H1 (cell line): ENCODE data around the gene RAD18. TPM values are rescaled to one million over a fixed set of nuclear protein-coding genes. Genes with fewer than 3 reads are reported as not detected.

Experiments used
- CTCF ChIA-PET: fragments of 300-600 bp; sonication (Branson Sonifier 250); formaldehyde crosslinking; loops from one replicate; lab custom pipeline; 2021; ENCODE audit not compliant: partially characterized antibody; lab: Charles Lee
- POLR2A ChIA-PET: fragments of 300-600 bp; sonication (Branson Sonifier 250); formaldehyde crosslinking; loops from one replicate; lab custom pipeline; 2021; ENCODE audit warnings: inconsistent platforms; ENCODE audit not compliant: partially characterized antibody; lab: Charles Lee
- DNase-seq, 2 experiments: peaks; one replicate each; pipeline versions ENCODE4 v3.0.0 to v3.0.0-alpha.2; 2010 to 2022; ENCODE audit warnings: low spot score in 2 of 2, low read depth in 1 of 2, mixed read lengths in 1 of 2
- FAIRE-seq: peaks from 2 replicates; lab custom pipeline; 2011; peaks lifted over from hg19 to GRCh38; lab: Jason Lieb, UNC
- H2AFZ ChIP-seq: 2 replicates; pipeline ENCODE4 v1.8.1; 2012; ENCODE audit warnings: low read length, inconsistent platforms
- H2AK5ac ChIP-seq: 2 replicates; pipeline ENCODE4 v1.6.1; 2013; ENCODE audit warnings: low read depth, low read length
- H2BK120ac ChIP-seq: replicated peaks from 2 replicates; pipeline ENCODE3; 2013; ENCODE audit warnings: low read depth, low read length, inconsistent platforms
- H2BK12ac ChIP-seq: 2 replicates; pipeline ENCODE4 v1.6.1; 2013; ENCODE audit warnings: low read depth, low read length
- H2BK15ac ChIP-seq: 2 replicates; pipeline ENCODE4 v1.6.1; 2013; ENCODE audit warnings: low read length
- H2BK20ac ChIP-seq: 2 replicates; pipeline ENCODE4 v1.6.1; 2013; ENCODE audit warnings: low read length
- H2BK5ac ChIP-seq: 2 replicates; pipeline ENCODE4 v1.6.1; 2013; ENCODE audit warnings: low read depth, low read length
- H3K14ac ChIP-seq: 2 replicates; pipeline ENCODE4 v1.6.1; 2013; ENCODE audit warnings: inconsistent platforms; ENCODE audit not compliant: insufficient read length
- H3K18ac ChIP-seq: 2 replicates; pipeline ENCODE4 v1.6.1; 2013; ENCODE audit warnings: low read length; ENCODE audit errors: extremely low read depth
- H3K23ac ChIP-seq: 2 replicates; pipeline ENCODE4 v1.6.1; 2013; ENCODE audit warnings: inconsistent platforms; ENCODE audit not compliant: insufficient read length
- H3K23me2 ChIP-seq: 2 replicates; pipeline ENCODE4 v1.6.1; 2013; ENCODE audit warnings: low read depth, low read length
- H3K27ac ChIP-seq: 2 replicates; pipeline ENCODE4 v1.6.1; 2011; ENCODE audit warnings: low read depth, low read length, inconsistent platforms
- H3K27me3 ChIP-seq, 4 experiments: replicated peaks in 1 of 4; 1 replicate in 1 of 4; 2 replicates in 3 of 4; pipeline versions ENCODE4 v1.6.1 to v1.8.1; 2011 to 2013; ENCODE audit warnings: low read length in 3 of 4, mild to moderate bottlenecking in 3 of 4, inconsistent platforms in 2 of 4, mixed read lengths in 2 of 4, moderate library complexity in 1 of 4; ENCODE audit not compliant: control insufficient read depth in 3 of 4, insufficient read depth in 3 of 4; ENCODE audit errors: extremely low read depth in 1 of 4
- H3K36me3 ChIP-seq, 4 experiments: 2 replicates each; pipeline versions ENCODE4 v1.6.1 to v1.8.1; 2011 to 2013; ENCODE audit warnings: mild to moderate bottlenecking in 4 of 4, low read length in 3 of 4, moderate library complexity in 2 of 4, control low read depth in 1 of 4, inconsistent platforms in 1 of 4; ENCODE audit not compliant: insufficient read depth in 4 of 4, control insufficient read depth in 2 of 4
- H3K4ac ChIP-seq: replicated peaks from 2 replicates; pipeline ENCODE3; 2013; ENCODE audit warnings: low read length, low read depth, mixed read lengths, inconsistent platforms; ENCODE audit not compliant: insufficient read length
- H3K4me1 ChIP-seq, 4 experiments: replicated peaks in 1 of 4; 1 replicate in 1 of 4; 2 replicates in 3 of 4; pipeline versions ENCODE4 v1.6.1 to v1.8.1; 2011 to 2013; ENCODE audit warnings: low read length in 3 of 4, inconsistent platforms in 2 of 4, mixed read lengths in 1 of 4; ENCODE audit not compliant: insufficient read depth in 4 of 4, control insufficient read depth in 3 of 4
- H3K4me2 ChIP-seq, 2 experiments: 2 replicates each; pipeline versions ENCODE4 v1.6.1 to v1.8.1; 2011 to 2013; ENCODE audit warnings: low read depth in 2 of 2, low read length in 2 of 2, control low read depth in 1 of 2, inconsistent platforms in 1 of 2, mild to moderate bottlenecking in 1 of 2; ENCODE audit not compliant: insufficient read depth in 1 of 2
- H3K4me3 ChIP-seq, 4 experiments: fragments of 200-600, 300-600 bp in 1 of 4; sonication (generic), shearing (Covaris generic), sonication (Bioruptor Twin) in 1 of 4; 2 replicates each; pipeline versions ENCODE4 v1.5.1 to v1.8.1; 2011 to 2016; ENCODE audit warnings: low read length in 4 of 4, low read depth in 3 of 4, control low read depth in 2 of 4, inconsistent platforms in 2 of 4, mild to moderate bottlenecking in 2 of 4, mixed read lengths in 1 of 4, moderate library complexity in 1 of 4; ENCODE audit not compliant: insufficient read depth in 2 of 4; ENCODE audit errors: extremely low read depth in 1 of 4
- H3K56ac ChIP-seq: replicated peaks from 2 replicates; pipeline ENCODE3; 2013; ENCODE audit warnings: low read depth, mild to moderate bottlenecking, mixed read lengths, low read length, inconsistent platforms; ENCODE audit not compliant: insufficient read length
- H3K79me1 ChIP-seq: 2 replicates; pipeline ENCODE4 v1.6.1; 2013; ENCODE audit warnings: low read depth, low read length, control low read depth
- H3K79me2 ChIP-seq, 2 experiments: 2 replicates each; pipeline versions ENCODE4 v1.6.1 to v1.8.1; 2012 to 2013; ENCODE audit warnings: low read length in 2 of 2, mild to moderate bottlenecking in 2 of 2, inconsistent platforms in 1 of 2; ENCODE audit not compliant: insufficient read depth in 2 of 2, control insufficient read depth in 1 of 2
- H3K9ac ChIP-seq, 4 experiments: replicated peaks in 1 of 4; 1 replicate in 1 of 4; 2 replicates in 3 of 4; pipeline versions ENCODE4 v1.6.1 to v1.8.1; 2011 to 2013; ENCODE audit warnings: low read depth in 3 of 4, low read length in 3 of 4, control low read depth in 2 of 4, mild to moderate bottlenecking in 2 of 4, moderate library complexity in 2 of 4, inconsistent platforms in 1 of 4; ENCODE audit errors: extremely low read depth in 1 of 4
- H3K9me3 ChIP-seq, 2 experiments: 2 replicates each; pipeline versions ENCODE4 v1.6.1 to v1.8.1; 2012 to 2013; ENCODE audit warnings: mild to moderate bottlenecking in 2 of 2, moderate library complexity in 2 of 2, control low read depth in 1 of 2, inconsistent platforms in 1 of 2, low read depth in 1 of 2, low read length in 1 of 2, mixed read lengths in 1 of 2; ENCODE audit not compliant: insufficient read depth in 2 of 2
- H4K20me1 ChIP-seq, 2 experiments: replicated peaks in 1 of 2; 2 replicates each; pipeline versions ENCODE3 to v1.8.1; 2011 to 2013; ENCODE audit warnings: inconsistent platforms in 2 of 2, low read length in 2 of 2, mild to moderate bottlenecking in 1 of 2; ENCODE audit not compliant: insufficient read depth in 2 of 2, control insufficient read depth in 1 of 2
- H4K5ac ChIP-seq: 2 replicates; pipeline ENCODE4 v1.6.1; 2013; ENCODE audit warnings: low read length, low read depth, mixed read lengths, inconsistent platforms; ENCODE audit not compliant: insufficient read length
- H4K8ac ChIP-seq: 2 replicates; pipeline ENCODE4 v1.8.0; 2013; ENCODE audit warnings: mild to moderate bottlenecking, moderate library complexity, low read length, inconsistent platforms; ENCODE audit not compliant: insufficient read depth; ENCODE audit errors: extremely low read depth
- H4K91ac ChIP-seq: replicated peaks from 2 replicates; pipeline ENCODE3; 2013; ENCODE audit warnings: low read length, mixed read lengths, inconsistent platforms; ENCODE audit not compliant: insufficient read length
- CEBPB ChIP-seq: IDR thresholded peaks from 2 replicates; pipeline ENCODE4 v1.6.1; 2012; ENCODE audit warnings: low read depth, low read length
- HDAC6 ChIP-seq: IDR thresholded peaks from one replicate; pipeline ENCODE4 v1.7.1; 2012; ENCODE audit warnings: low read depth, mild to moderate bottlenecking, inconsistent platforms, low read length, moderate library complexity
- JUND ChIP-seq: IDR thresholded peaks from 2 replicates; pipeline ENCODE4 v1.6.1; 2011; ENCODE audit warnings: mild to moderate bottlenecking, improper control_type of control experiment, low read length
- SUZ12 ChIP-seq: fragments of 200-600 bp; sonication (generic); IDR thresholded peaks from 2 replicates; pipeline ENCODE4 v1.6.1; 2012; ENCODE audit warnings: mild to moderate bottlenecking, inconsistent platforms, low read length, moderate library complexity, mixed read lengths
- WGBS, 2 experiments: shearing (Covaris generic) in 1 of 2; methylation state at CpG; one replicate each; pipeline versions ENCODE4 v1.1.6 to v1.1.7; 2013 to 2015; ENCODE audit warnings: low lambda C conversion rate in 2 of 2, mixed read lengths in 2 of 2, inconsistent platforms in 1 of 2, low coverage in 1 of 2, missing lambda C conversion rate in 1 of 2; ENCODE audit not compliant: insufficient replicate concordance in 2 of 2, insufficient coverage in 1 of 2, insufficient read length in 1 of 2; ENCODE audit errors: extremely low coverage in 1 of 2, missing lambda C conversion rate in 1 of 2; 5-methylcytosine and 5-hydroxymethylcytosine counted together
- polyA plus RNA-seq, 7 experiments: library from polyadenylated mRNA; depleted of rRNA in 3 of 7; stranded (reverse) in 5 of 7; unstranded in 2 of 7; fragments of >200 nt in 5 of 7; fragments of 200-250 nt in 2 of 7; gene quantifications; 1 replicate in 5 of 7; 2 replicates in 1 of 7; 4 replicates in 1 of 7; pipeline versions ENCODE4 v1.2.1 to v1.2.3, GENCODE V29; 2011 to 2013; ENCODE audit warnings: missing spikeins in 2 of 7, mixed read lengths in 2 of 7
- total RNA-seq: library from RNA; stranded (reverse); fragmentation: NEBNext Ultra II Directional; extraction: Animal tissue kit (Norgen Biotek cat#: 25700); gene quantifications from 2 replicates; pipeline ENCODE4 v1.2.1, GENCODE V29; 2021

The RAD18 gene
- total and polyA plus RNA-seq, 2 of the 8 experiments (the other 6 are each of a cell fraction or from before 2014, with no cell fraction given), result 13.0 to 23.2 TPM

- Histone ChIP-seq H3K18ac (no peak overlapping the region), H2BK120ac (no peak overlapping the region), H3K4ac (no peak overlapping the region), H4K20me1 (no peaks in the 10 kb centered on the region), H2AFZ (no peak overlapping the region), H3K9ac (no peak overlapping the region), H3K79me2 (no peaks in the 10 kb centered on the region), H3K4me2 (peak overlapping the region; percentile 10 to 23; a peak in 2 of 4 replicates), H3K56ac (no peak overlapping the region), H2BK20ac (no peak overlapping the region; the same call in 1 of the 2 replicates), H2BK15ac (no peak overlapping the region), H3K23me2 (no peaks in the 10 kb centered on the region), H3K27ac (no peak overlapping the region), H3K27me3 (no peaks in the 10 kb centered on the region), H3K4me3 (no peak overlapping the region), H3K36me3 (no peaks in the 10 kb centered on the region; a peak in 1 of 8 replicates), H3K14ac (no peak overlapping the region)
- DNase-seq, result no peak
- TF ChIP-seq CEBPB, result no peak
- TF ChIP-seq SUZ12, result no peak
- peak; percentile 73 for TF ChIP-seq JUND
- no peak for TF ChIP-seq HDAC6
- TF ChIP-seq, all 59 proteins: peak for 1
- Histone ChIP-seq H4K91ac (no peak overlapping the region), H4K5ac (peak overlapping the region; percentile 32), H2BK12ac (no peak overlapping the region), H4K8ac (no peak overlapping the region), H3K4me1 (peaks cover 1 to 4% (median 2%) of the 10 kb centered on the region in 4 experiments; a peak in 4 of 7 replicates), H2BK5ac (no peak overlapping the region), H2AK5ac (no peak overlapping the region), H3K9me3 (no peaks in the 10 kb centered on the region), H3K23ac (no peak overlapping the region), H3K79me1 (no peaks in the 10 kb centered on the region)
- no peak for FAIRE-seq
- WGBS, 2 experiments, result 61% methylated on average over 2 of the region's 2 CpGs; no CpG with 5 or more reads in 1 of the 2 experiments
- POLR2A ChIA-PET, result interaction anchor here (0.6 kb wide), 1 partner anchor 13 kb away, joined by 3 read pairs; no protein-coding TSS in a partner anchor
- CTCF ChIA-PET, result interaction anchor here (0.9 to 2.5 kb wide), 8 partner anchors 9 to 296 kb away, joined by 3 to 16 read pairs (median 7); no protein-coding TSS in a partner anchor
Observed at GRCh38 chr3:9007928-9008327, 44.7 kb upstream of the RAD18 start.
